Stimulated activated CD4-positive, alpha-beta T cell treated with anti-CD3 and anti-CD28 coated beads, TNF-alpha, amount 100 ng/mL, for 1 hour (primary cell): ENCODE results near the gene UBE2I.

Experiments
- DNase-seq, 3 donors: peaks; one replicate each; pipeline ENCODE4 v3.0.0-alpha.2; 2020; ENCODE audit warnings: low read depth in 3 of 3, low spot score in 1 of 3

UBE2I gene

DNA sequence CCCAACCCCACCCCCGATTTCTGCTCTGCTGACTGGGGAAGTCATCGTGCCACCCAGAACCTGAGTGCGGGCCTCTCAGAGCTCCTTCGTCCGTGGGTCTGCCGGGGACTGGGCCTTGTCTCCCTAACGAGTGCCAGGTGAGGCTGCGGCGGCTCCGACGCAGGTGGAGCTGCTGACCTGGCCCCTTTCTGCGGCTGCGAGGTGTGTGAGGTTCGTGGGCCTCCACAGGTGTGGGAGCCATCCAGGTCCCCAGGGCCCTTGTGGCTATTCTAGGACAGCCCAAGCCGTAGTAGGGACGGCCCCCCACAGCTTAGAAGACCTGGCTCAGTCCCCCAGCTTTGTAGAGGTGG lies 3.0 kb downstream of the UBE2I start:
- no peak for DNase-seq

DNA sequence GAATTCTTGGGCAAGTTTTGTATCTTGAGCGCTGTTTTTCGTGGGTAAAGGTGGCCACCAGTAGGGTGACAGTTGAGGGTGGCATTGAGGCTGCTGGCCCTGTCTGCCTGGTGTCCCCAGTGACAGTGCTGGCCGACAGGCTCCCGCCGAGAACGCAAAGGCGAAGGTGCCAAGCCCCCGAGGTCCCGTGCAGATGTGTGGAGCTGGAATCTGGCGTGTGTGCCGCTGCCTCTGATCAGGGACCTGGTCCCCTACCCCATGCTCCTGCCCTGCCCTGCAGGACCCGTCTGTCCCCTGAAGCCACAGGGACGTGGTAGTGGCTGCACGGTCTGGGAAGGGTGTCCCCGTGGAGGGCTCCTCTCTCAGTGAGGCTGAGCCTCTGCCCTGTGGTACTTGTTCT lies 3.5 kb downstream of the UBE2I start:
- no peak for DNase-seq

DNA sequence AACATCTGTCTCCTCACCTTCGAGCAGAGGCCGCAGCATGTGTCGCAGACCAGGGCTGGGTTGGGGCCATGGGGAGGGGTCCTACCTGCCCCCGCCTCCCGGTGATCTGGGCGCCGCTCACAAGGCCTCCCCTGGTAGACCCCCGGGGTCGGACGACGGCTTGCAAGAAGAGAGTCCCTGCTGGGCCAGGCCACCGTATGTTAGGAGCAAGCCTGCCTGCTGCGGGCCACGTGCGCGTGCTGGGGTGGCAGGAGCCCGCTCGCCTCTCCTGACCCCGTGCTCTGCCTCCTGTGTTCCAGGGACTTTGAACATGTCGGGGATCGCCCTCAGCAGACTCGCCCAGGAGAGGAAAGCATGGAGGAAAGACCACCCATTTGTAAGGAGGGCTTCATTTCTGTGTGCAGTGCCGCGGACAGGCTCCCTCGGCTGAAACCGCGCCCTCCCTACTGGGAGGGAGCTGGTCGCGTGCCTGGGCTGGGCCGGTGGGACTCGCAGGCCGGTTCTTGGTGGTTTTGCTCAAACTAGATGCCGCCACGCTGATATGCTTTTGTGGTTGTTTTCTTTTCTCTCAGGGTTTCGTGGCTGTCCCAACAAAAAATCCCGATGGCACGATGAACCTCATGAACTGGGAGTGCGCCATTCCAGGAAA lies 4.4 kb downstream of the UBE2I start:
- DNase-seq, result no peak

DNA sequence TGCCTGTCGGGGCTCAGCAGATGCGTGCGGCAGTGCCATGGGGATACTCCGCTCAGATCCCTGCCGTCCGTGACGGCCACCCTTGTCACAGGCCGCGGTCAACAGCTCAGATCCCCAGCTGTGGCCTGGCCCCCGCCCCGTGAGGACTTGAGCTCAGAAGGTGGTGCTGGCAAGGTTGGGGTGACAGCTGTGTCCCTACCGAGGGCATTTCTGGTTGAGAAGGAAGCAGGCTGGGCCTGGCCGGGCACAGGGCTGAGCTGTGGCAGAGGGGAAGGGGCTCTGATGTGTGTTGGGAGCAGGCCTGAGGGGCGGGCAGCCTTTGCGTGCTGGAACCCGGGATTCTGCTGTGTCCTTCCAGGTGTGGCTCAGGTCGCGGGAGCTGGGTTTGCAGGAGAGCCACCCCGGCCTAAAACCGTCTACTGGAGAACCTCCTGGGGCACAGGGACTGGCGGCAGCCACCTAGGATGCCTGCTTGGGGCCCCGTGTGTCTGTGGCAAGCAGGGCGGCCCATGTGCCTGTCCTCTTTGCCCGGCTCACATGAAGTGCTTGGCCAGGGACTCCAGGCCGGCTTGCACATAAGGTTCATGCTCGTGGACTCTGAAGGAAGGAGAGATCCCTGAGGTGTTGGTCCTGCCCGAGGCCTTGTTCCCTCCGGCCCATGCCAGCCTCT lies 5.1 kb downstream of the UBE2I start:
- DNase-seq, result no peak

DNA sequence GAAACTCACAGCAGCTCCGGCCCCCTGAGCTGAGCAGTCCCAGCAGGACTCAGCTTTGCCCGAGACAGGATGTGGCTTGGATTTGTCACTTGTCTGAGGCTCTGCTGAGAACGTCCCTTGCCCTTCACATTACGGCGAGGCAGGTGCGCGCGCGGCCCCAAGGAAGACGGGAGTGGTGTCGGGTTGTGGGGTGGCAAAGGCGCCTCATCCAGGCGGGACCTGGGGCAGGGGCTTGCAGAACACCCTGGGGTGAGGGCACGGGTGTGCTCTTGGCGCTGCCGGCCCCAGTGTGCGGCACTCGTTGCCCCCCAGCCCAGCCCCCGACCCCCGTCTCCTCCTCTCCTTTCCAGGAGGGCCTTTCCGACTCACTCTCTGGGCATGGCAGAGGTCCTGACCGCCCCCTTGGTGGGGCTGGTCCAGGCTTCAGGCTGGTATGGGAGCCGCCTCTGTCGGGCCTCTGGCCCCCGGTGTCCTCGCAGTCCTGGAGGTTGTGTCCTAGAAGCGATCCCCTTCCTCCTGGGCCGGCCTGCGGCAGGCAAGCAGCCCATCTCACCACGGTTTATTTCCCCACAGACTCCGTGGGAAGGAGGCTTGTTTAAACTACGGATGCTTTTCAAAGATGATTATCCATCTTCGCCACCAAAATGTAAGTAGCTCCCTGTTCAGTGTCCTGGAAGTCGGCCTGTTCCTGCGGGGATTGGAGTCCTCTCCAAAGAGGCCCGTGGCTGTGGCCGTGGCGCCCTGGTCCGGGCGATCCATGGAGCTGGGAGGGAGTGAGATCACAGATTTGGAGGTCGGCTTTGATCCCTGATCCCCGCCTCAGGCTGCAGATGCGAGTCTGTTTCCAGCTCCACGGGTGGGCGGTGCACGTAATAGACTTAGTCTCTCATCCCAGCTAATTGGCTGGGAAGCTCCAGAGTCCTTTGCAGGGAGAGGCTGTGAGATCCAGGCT lies 5.9 kb downstream of the UBE2I start:
- no peak for DNase-seq

DNA sequence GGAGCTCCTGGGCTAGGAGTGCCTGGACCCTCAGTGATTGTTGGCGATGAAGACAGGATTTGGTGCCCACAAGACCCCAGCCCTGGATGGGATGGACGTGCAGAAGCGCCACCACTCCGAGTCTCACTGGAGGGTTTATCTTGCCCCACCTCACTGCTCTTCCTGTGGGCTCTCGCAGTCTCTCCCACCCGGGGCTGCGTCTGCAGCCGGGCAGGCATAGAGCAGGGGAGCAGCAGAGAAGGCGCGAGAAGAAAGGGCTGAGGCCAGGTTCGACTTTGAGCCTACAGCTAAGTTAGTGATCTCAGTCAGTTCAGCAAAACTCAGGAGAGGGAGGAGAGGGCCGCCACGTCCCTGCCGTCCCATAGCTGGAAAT lies 6.6 kb downstream of the UBE2I start:
- no peak for DNase-seq

DNA sequence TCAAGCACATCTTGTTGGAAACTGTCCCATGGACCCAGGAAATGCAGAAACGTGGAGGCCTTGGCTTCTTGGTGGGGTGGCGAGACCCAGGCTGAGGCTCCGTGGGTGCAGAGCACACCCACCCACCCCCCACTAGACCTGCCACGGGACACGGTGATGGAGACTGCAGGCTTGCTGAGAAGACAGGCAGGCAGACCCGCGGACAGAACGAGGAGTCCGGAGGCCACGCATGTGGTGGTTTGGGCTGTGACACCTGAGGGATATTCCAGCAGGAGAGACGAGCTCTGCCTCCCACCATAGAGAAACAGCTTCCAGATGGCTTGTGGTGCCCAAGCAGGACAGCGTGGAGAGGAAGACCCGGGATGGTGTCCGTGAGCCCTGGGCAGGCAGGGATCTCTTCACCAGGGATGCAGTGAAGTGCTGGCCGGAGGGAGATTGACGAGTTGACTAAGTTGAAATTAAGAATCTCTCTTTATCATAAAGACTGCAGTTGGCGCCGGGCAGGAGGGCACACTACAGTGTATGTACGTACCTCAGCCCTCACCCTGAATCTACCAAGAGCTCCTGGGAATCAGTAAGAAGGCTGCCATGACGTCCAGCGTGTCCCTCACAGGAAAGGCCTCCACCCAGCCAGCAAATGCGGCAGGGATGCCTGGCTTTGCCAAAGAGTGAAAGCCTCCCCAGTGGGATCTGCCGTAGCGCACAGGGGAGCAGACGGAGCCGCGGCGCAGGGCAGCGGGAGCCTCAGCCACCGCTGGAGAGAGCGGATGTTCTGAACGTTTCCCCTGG lies 8.2 kb downstream of the UBE2I start:
- DNase-seq, result no peak

DNA sequence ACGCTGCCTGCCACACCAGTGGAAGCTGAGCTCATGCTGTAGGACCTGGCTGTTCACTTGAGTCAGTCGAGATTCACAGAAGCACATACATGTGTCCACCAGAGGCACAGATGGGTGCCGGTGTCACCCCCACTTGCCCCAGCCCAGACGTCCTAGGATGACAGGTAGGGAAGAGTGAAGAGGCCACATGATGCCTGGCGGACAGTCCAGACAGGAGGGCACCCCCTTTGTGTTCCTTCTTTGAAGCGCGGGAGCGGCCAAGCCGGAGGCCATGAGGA lies 8.8 kb downstream of the UBE2I start:
- no peak for DNase-seq

DNA sequence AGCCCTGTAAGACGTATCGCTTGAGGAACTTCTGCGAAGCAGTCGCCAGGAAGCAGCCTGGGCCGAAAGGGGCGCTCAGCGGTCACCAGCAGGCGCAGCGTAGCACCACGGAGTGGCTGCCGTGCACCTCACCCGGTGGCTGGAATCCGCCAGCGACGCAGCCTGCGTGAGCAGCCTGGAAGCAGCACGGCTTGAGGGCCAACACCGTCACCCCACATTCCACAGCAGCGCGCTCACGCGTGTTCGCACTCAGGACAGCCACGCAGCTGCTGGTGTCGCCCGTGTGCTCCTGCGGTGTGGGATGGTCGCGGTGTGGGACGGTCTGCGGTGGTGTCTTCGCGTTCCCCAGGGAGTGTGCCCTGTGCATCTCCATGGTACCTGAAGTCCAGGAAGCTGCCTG lies 9.6 kb downstream of the UBE2I start:
- DNase-seq, result no peak

DNA sequence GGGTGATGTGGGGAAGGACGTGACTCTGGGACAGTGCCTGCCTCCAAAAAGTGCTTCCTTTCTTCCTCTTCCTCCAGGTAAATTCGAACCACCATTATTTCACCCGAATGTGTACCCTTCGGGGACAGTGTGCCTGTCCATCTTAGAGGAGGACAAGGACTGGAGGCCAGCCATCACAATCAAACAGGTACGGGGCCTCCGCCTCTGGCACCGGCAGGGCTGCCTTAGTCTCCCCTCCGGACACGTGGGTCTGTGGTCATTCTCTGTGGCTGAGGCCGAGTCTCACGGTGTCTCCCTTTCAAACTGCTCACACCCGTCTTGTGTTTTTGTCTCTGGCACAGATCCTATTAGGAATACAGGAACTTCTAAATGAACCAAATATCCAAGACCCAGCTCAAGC lies 10.7 kb downstream of the UBE2I start:
- no peak for DNase-seq

DNA sequence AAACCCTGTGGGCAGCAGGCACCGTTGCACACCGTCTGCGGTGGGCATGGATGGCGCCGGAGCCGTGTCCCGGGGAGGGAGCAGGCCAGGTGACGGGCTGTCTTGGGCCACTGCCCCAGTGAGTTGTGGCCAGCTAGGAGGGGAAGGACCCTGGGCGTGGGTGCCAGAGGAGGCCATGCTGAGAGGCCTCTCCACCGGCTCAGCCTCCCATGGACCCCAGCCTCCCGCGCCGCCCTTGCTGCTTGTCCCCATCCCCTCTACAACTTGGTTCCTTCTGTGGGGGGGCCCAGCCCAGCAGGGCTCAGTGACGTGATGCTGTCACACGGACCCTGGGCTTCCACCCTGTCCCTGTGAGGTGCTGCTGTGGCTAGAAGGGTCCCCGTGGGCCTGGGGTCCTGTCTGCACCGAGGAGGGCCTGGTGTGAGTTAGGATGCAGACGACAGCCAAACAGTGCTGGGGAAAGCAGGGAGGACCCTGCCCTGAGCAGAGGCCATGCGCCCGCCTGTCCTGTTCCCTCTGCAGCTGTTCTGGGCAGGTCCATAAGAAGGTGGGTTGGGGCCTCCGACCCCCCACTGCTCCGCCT lies 11.3 kb downstream of the UBE2I start:
- no peak for DNase-seq

DNA sequence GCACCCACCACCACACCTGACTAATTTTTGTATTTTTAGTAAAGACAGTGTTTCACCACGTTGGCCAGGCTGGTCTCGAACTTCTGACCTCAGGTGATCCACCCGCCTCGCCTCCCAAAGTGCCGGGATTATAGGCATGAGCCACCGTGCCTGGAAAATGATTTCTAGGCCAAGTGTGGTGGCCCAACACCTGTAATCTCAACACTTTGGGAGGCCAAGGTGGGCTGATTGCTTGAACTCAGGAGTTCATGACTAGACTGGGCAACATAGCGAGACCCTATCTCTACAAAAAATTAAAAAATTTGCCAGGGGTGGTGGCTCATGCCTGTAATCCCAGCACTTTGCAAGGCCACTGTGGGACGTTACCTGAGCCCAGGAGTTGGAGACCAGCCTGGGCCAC lies 13.0 kb downstream of the UBE2I start:
- no peak for DNase-seq

DNA sequence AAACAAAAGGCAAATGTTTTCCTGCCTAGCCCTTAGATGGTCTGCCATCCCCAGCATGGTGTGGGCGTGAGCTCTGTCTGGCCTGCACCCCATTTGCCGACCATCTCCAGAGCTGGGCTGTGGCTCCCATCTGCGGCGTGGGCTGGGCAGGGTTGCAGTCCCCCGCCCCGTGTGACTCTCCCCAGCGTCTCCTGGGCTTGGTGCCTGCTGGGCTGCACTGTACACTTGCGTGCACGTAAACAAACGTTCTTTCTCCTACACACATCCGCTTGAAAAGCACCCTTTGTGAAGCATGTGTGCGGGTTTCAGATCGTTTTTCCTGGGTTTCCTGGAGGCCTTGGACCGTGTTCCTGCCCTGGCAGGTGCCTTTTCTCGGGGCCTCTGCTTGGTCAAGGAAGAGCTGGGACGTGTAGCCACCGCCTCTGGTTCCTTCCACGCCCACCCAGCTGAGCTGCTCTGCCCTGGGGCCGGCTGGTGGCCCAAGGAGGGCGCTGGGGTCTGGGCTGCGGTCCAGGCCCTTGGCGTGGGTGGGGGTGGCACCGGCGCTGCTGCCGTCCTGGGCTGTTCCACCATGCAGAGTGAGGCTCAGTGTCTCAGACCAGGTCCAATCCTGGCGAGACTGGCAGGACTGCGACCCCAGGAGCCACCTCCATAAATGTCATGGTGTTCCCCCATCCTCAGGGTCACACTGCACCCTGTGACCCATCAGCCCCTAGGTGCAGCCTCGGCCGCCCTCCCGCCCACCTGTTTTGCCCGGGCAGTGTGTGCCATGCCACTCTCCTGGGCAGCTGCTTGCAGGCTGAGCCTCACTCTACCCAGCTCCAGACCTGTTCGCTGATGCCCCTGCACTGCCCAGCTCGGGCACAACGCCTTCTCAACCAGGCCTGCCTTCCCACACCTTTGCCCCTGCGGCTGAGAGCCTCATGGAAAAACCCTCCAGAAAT lies 14.1 kb downstream of the UBE2I start:
- no peak for DNase-seq

DNA sequence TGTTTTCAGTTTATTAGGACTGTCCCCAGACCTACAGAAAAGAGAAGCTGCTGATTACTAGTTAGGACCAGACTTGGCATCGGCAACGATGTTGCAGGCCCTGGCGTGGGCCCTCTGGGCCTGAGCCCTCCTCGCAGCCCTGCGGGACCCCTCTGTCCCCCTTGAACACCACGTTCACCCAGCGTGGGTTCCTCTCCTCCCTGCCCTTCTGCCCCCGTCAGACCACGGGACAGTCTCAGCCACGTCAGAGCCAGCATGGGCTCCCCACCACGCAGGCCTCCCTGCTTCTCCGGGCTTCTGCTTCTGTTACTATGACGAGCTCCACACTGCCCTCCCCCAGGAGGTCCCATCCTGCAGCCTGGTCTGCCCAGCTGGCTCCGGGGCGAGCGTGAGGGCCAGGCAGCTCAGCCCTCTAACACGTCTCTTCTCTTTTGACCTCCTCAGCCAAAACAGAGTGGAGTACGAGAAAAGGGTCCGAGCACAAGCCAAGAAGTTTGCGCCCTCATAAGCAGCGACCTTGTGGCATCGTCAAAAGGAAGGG lies 14.9 kb downstream of the UBE2I start:
- DNase-seq, result no peak

DNA sequence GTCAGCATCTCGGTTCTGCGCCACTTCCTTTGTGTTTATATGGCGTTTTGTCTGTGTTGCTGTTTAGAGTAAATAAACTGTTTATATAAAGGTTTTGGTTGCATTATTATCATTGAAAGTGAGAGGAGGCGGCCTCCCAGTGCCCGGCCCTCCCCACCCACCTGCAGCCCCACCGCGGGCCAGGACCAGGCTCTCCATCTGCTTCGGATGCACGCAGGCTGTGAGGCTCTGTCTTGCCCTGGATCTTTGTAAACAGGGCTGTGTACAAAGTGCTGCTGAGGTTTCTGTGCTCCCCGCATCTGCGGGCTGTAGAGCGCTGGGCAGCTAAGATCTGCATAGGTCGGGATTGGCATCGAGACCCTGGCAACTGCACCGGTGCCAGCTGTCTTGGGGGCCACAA lies 15.8 kb downstream of the UBE2I start:
- no peak for DNase-seq

DNA sequence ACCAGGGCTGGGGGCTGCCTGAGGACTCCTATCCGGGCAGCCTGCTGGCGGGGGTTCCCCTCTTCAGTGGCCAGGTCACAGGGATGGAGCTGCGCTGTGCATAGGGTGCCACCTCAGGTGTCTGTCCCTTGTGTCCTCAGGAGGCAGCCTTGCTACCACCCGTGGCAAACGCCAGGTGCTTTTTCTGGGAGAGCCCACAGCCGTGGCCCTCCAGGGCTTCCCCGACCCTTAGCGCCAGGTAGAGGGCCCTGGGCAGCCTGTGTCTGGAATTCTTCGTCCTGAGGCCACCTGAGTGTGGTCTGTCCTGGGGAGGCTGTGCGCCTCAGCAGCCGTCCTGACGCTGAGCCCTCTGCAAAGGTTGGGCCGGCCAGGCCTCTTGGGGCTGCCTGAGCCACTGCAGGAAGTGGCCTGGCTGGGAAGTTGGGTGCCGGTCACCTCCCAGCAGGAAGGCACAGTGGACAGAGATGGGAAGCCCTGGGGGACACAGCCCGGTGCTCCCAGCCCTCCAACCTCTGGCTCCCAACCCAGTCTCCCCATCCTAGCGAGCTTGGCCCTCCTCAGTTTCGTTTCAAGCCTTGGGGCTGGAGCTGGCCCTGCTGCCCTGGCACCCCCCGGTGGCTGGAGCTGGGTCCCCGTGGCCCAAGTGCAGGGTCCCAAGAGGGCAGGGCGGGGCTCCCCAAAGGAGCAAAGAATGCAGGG lies 16.4 kb downstream of the UBE2I start:
- no peak for DNase-seq

DNA sequence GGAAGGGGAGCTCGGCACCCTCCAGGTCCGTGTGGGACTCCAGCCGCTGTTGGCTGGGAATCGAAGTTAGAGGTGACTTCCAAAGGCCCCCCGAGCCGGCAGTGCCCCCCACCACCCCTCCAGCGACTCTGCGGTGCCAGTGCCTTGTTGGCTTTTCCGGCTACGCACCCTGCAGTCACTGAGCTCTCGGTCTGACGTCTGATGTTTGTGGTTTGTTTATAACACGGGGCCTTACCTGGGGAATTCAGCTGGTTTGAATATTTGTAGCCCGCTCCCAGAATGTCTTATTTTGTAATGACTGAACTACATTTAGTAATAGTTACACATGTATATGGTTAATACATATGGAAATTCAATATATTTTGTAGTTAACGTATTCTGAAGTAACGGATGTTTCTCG lies 17.0 kb downstream of the UBE2I start:
- no peak for DNase-seq

DNA sequence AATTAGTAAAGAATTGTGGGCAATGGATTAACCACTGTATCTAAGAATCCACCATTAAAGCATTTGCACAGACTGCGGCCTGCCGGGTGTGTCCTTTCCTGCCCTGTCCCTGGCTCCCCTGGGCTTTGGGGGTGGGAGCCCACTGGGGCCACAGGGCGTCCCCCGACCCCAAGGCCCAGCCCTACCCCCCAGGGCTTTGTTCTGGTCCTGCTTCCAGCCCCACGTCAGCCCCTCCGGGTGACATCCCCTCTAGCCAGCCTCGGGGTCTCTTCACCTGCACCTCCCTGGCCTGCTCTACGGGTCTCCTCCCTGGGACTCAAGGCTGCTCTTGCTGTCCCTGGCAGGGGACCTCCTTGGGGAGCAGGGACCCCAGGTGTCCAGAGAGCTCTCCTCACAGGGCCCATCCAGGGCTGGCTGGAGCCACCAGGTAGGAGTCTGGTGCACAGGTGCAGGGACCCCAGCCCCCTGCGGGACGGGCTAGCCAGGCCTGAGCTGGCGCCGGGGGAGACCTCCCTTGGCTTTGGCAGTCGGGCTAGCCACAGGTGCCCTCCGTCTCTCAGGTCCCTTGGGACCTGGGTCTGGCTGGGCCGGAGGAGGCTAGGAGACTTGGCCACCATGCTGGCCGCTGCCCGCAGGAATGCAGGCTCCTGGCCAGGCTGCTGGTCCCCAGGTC lies 17.6 kb downstream of the UBE2I start:
- DNase-seq, result no peak

DNA sequence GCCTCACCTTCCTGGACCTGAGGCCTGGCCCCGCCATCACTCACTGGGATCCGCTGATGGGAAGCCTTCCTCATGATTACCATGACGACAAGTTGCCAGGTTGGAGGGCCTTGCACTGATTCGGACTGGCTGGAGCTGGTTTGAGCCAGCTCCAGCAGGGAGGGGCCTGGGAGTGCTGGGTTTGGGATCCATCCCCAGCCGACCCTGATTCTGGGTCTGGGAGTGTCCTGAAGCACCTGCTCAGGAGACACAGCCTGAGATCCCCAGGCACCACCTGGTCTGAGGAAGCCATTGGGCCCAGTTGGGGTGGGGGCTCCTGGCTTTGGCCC lies 18.1 kb downstream of the UBE2I start:
- no peak for DNase-seq
